Measurements from ENCODE around the gene NUFIP1.

Gene NUFIP1

DNA sequence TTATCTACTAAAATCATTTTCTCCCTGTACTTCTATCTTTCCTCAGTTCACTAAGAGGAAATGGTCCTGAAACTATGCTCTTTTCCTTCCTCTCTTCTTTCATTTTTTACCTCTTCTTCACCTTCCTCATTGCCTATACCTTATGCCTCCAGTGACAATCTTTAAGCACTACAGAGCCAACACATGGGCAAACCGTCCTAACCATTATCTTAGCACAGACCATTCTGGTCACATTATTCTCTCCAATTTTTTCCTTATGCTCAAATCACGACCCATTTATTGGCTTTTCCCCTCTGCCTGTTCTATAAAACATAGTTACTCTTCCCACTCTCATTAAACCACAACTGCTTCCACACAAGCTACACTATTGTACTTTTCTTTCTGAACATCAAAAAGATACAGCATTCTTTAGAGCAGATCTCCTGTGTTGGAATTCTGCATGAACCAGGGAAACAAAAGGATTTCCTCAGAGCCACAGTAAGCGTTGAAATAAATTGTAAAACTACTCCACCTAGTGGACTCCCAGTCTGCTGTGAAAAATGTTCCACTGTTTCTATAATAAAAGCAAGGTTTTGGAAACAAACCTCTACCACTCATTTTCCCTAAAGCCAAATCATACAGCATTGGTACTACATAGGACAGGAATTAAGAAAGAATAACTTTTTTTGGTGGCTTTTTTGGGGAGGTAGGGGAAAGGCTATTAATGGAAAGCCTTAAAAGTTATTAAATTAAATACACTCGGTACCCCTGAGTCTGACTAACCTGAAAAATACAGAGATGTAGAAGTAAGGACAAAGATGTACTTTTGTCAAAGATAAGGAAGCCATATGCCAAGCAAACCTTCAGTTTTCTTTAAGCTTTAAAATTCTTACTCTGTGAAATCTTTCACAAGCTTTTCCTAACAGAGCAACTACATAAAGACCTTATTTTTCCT lies 19.5 kb downstream of the NUFIP1 start:
- H3K4me3 ChIP-seq, result no peak overlapping the region
- TF ChIP-seq, protein P1, sequence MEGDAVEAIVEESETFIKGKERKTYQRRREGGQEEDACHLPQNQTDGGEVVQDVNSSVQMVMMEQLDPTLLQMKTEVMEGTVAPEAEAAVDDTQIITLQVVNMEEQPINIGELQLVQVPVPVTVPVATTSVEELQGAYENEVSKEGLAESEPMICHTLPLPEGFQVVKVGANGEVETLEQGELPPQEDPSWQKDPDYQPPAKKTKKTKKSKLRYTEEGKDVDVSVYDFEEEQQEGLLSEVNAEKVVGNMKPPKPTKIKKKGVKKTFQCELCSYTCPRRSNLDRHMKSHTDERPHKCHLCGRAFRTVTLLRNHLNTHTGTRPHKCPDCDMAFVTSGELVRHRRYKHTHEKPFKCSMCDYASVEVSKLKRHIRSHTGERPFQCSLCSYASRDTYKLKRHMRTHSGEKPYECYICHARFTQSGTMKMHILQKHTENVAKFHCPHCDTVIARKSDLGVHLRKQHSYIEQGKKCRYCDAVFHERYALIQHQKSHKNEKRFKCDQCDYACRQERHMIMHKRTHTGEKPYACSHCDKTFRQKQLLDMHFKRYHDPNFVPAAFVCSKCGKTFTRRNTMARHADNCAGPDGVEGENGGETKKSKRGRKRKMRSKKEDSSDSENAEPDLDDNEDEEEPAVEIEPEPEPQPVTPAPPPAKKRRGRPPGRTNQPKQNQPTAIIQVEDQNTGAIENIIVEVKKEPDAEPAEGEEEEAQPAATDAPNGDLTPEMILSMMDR (IDR thresholded peaks at IDR 0.05), result peak; percentile 63
- no peak for DNase-seq (ENCODE audit: low spot score)
- peak overlapping the region; percentile 35 to 78 for H3K27ac ChIP-seq

DNA sequence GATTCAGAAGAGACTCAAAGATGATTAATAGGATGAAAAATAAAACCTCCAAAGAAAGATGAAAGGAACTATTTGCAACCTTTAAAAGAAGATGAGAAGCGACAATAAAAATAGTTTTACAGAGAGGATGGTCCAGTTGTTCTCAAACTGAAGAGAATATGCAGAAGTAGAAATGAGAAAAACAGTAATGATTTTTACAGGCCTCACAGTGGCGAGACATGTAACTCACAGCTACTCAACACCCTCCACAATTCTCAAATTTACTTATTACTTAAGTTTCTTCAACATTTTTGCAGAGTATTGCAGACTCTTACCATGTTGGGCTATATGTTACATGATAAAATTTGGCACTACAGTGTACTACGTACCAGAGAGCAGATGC lies 20.8 kb downstream of the NUFIP1 start:
- Histone ChIP-seq H3K27ac (peak overlapping the region in 1 of 2 donors; percentile 28), H3K4me3 (no peak overlapping the region)
- TF ChIP-seq, protein P1 (IDR thresholded peaks at IDR 0.05), result no peak
- DNase-seq (ENCODE audit: low spot score), result no peak

DNA sequence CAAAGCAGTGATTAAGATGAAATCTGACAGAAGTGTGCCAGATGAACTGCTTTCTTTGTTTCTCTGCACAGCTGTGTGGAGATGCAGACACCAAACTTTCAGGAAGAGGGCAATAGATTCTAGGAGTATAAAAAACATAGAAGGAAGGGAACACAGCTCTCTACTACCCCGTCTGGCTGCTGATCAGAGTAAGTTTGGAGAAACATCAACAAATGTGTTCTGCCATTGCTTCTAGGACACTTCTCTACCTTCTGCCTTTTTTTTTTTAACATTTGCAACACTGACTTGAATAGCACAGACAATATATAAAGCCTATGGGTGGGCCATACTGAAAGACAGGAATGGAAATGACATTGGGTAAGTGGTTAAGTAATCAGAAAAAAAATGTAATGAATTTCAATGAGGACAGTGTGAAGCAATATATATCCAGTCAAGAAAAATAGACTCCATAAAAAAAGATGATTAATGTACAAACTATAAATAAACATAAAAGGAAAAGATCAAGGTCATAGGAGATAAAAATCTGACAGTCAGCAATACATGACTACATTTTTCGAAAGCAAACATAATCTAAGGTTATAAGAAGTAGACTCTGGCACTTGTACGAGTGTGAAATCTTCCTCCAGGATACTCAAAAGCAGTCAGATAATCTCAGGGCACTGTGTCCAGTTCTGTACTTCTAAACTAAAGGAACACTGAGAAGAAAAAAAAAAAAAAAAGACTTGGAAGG lies 21.4 kb downstream of the NUFIP1 start:
- no peak overlapping the region for H3K27ac ChIP-seq
- TF ChIP-seq, protein P1 (IDR thresholded peaks at IDR 0.05), result no peak

DNA sequence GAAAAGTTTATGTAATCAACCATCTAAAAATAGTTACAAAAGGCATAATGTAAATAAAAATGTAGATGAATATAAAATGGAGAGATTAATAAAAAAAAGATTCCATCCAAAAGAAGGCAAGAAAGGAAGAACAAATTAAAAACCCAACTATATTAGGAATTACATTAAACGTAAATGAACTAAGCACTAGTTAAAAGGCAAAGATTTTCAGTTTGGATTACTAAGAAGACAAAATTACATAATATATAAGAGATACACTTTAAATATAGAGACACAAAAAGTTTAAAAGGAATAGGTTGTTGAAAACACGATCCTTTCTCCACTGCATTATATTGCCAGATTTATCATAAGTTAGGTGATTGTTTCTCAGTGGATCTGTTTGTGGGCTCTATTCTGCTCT lies 27.3 kb downstream of the NUFIP1 start:
- no peak for DNase-seq (ENCODE audit: low spot score)
- H3K27ac ChIP-seq, result no peak overlapping the region
- H3K4me3 ChIP-seq, result no peak overlapping the region
- TF ChIP-seq, protein P1 (IDR thresholded peaks at IDR 0.05), result no peak

More for the DNA sequence above, 21.4 kb downstream of the NUFIP1 start:
- no peak for DNase-seq (ENCODE audit: low spot score)
- no peak overlapping the region for H3K4me3 ChIP-seq

DNA sequence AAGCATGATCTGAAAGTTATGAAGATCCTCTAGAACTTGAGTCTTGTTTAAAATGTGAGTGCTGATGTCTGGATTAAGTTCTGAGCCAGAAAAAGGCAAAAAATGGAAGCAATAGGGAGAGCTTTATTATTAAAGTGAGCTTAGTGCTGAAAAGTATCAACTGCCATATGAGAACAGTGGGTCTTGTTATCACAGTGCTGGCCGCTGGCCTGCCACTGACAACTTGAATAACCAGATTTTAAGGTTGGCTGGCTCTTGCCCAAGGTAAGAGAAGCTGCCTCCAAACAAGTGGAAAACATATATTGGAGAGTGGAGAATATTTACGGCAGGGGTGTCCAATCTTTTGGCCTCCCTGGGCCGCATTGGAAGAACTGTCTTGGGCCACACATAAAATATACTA lies 33.9 kb downstream of the NUFIP1 start:
- TF ChIP-seq, protein P1 (IDR thresholded peaks at IDR 0.05), result no peak
- no peak overlapping the region for H3K4me3 ChIP-seq
- no peak for DNase-seq (ENCODE audit: low spot score)
- no peak overlapping the region for H3K27ac ChIP-seq

DNA sequence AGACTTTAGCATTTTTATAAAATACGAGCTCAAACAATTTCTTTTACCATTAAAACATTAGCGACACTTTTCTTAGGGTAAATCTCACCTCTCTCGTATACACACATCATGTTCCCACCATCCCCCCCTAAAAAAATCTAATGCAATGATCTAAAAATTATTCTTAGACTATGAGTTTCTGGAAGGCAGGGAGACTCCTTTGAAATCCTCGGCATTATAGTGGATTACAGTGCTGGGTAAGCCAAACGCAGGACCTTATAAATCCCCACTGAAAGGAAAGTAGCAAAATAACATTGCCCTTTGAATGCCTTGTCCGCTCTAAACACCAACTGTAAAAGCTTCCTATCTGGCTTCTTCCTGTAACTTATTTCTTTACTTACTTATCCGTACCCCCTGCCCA lies 35.0 kb downstream of the NUFIP1 start:
- Histone ChIP-seq H3K27ac (no peak overlapping the region), H3K4me3 (no peak overlapping the region)
- no peak for DNase-seq (ENCODE audit: low spot score)
- TF ChIP-seq, protein P1 (IDR thresholded peaks at IDR 0.05), result no peak
